ENCODE data around the gene CD79B.

Gene CD79B

GRCh38 chr17:63931981-63932561, at the start of gene CD79B:
CD79B (minus strand) TSS chr17:63932331; CDS start chr17:63932261, 70 bp downstream.
- DNase-seq (ENCODE audit: low spot score): no peak

- DNase-seq (ENCODE audit: low spot score): no peak
Measured at GRCh38 chr17:63978272-63979200, 46.4 kb upstream of the CD79B start.

- no peak for DNase-seq (ENCODE audit: low spot score)
Measured at GRCh38 chr17:63976702-63977101, 44.6 kb upstream of the CD79B start.

GRCh38 chr17:63975541-63976092, 43.5 kb upstream of the CD79B start:
- DNase-seq (ENCODE audit: low spot score): no peak

GRCh38 chr17:63974594-63975192, 42.6 kb upstream of the CD79B start:
- DNase-seq (ENCODE audit: low spot score): peak; percentile 39

- peak; percentile 28 for DNase-seq (ENCODE audit: low spot score)
Measured at GRCh38 chr17:63973930-63974593, 41.9 kb upstream of the CD79B start.

- no peak for DNase-seq (ENCODE audit: low spot score)
Measured at GRCh38 chr17:63973247-63973646, 41.1 kb upstream of the CD79B start.

- no peak for DNase-seq (ENCODE audit: low spot score)
Measured at GRCh38 chr17:63972796-63973195, 40.7 kb upstream of the CD79B start, which contains the start of gene SCN4A. SCN4A (minus strand) TSS chr17:63972918; CDS start chr17:63972841, 77 bp downstream.

GRCh38 chr17:63969278-63969677, 37.1 kb upstream of the CD79B start:
- no peak for DNase-seq (ENCODE audit: low spot score)

- DNase-seq (ENCODE audit: low spot score): no peak
Measured at GRCh38 chr17:63967953-63968352, 35.8 kb upstream of the CD79B start.

GRCh38 chr17:63966646-63967264, 34.6 kb upstream of the CD79B start:
- DNase-seq (ENCODE audit: low spot score): no peak

- no peak for DNase-seq (ENCODE audit: low spot score)
Measured at GRCh38 chr17:63963123-63963522, 31.0 kb upstream of the CD79B start.

- no peak for DNase-seq (ENCODE audit: low spot score)
Measured at GRCh38 chr17:63962298-63962744, 30.2 kb upstream of the CD79B start.

- DNase-seq (ENCODE audit: low spot score): peak; percentile 42
Measured at GRCh38 chr17:63961355-63962212, 29.5 kb upstream of the CD79B start.

GRCh38 chr17:63960430-63960829, 28.3 kb upstream of the CD79B start:
- DNase-seq (ENCODE audit: low spot score): no peak

- DNase-seq (ENCODE audit: low spot score): no peak
Measured at GRCh38 chr17:63960006-63960405, 27.9 kb upstream of the CD79B start.

GRCh38 chr17:63956296-63956920, 24.3 kb upstream of the CD79B start:
- DNase-seq (ENCODE audit: low spot score): no peak

- no peak for DNase-seq (ENCODE audit: low spot score)
Measured at GRCh38 chr17:63955791-63956190, 23.7 kb upstream of the CD79B start.

GRCh38 chr17:63955232-63955631, 23.1 kb upstream of the CD79B start:
- no peak for DNase-seq (ENCODE audit: low spot score)
